ENCODE data around the gene ACOT6. TPM values are rescaled to one million over a fixed set of nuclear protein-coding genes. Genes with fewer than 3 reads are reported as not detected.

The ACOT6 gene
- total and polyA plus RNA-seq, 2 of the 4 experiments (the other 2 are of a cell fraction), result not detected

DNA sequence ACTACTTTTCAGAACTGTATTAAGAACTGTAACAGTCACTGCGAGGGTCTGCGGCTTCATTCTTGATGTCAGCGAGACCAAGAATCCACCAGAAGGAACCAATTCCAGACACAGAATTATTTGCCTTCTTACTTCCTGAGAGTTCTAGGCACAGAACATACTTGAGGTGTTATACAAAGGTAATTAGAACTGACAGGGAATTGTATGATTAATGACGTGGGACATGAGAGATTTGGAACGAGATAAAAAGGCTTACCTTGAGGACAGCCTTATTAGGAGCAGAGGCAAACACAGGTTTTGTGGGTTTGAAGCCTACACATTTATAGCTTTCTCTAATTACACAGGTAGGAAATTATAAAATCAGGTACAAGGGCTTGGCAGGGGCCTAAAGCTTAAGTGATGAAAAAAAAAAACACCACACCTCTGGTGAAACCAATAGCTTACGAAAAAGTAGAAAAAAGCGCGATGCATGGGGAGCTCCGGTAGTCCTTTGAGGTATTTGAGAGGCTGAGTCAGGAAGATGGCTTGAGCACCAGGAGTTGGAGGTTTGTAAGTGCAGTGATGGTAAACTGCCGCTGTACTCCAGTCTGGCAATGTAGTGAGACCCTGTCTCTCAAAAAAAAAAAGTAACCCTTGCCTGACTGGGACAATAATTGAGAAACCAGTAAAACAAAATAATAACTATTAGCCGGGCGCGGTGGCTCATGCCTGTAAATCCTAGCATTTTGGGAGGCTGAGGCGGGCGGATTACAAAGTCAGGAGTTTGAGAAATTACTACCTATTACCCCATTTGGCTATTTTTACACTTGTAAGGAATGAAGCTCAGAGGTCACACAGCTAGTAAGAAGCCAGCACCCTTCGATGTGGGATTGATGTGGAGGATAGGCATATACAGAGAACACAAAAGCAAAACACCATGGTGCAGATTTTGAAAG, 44.1 kb upstream of the ACOT6 start:
- peak overlapping the region; percentile 99 for H3K4ac ChIP-seq (ENCODE audit: low read depth, low read length)

More for the DNA sequence above, 44.1 kb upstream of the ACOT6 start:
- peak overlapping the region; percentile 92 for H3K27ac ChIP-seq (ENCODE audit: insufficient read depth, low read length)
- POLR2A ChIA-PET (ENCODE audit: unreplicated experiment), result interaction anchor here (0.5 to 0.7 kb wide), 6 partner anchors 34 to 304 kb away, joined by 3 to 4 read pairs (median 4); no protein-coding TSS in a partner anchor
- peak overlapping the region; percentile 21 for H3K18ac ChIP-seq (ENCODE audit: low read depth, low read length)
- no peak overlapping the region for H2AFZ ChIP-seq (replicated peaks; ENCODE audit: low read length, poor library complexity)
- H2BK15ac ChIP-seq (ENCODE audit: low read depth, low read length), result peak overlapping the region; percentile 39; the same call in 1 of the 3 replicates
- H2BK20ac ChIP-seq (ENCODE audit: low read depth, low read length), result 0 out of 2 replicates have a peak overlapping the region, but pooled peaks have one; percentile 12
- dilution Hi-C loops (cut with HindIII; ENCODE audit: low sequenced_read_pairs, unreplicated experiment), result no loop called here
- intact Hi-C loops (cut with micrococcal nuclease), result loop anchor here (5.0 kb wide), 1 partner anchor 46 kb away; no protein-coding TSS in a partner anchor
- peak overlapping the region; percentile 87 to 99 for H4K8ac ChIP-seq (ENCODE audit: low read depth in 2 of 2, low read length in 2 of 2)
- H3K9me1 ChIP-seq (ENCODE audit: insufficient read depth, low read length), result no peaks in the 10 kb centered on the region; the same call in 1 of the 2 replicates
- peak overlapping the region; percentile 81 for H2BK5ac ChIP-seq (ENCODE audit: low read depth, low read length, poor library complexity, severe bottlenecking)
- H2BK120ac ChIP-seq (ENCODE audit: low read depth, low read length), result peak overlapping the region; percentile 95; the same call in 1 of the 2 replicates
- H3K9ac ChIP-seq (ENCODE audit: low read depth, low read length), result peak overlapping the region; percentile 93
- peak overlapping the region; percentile 70 for H3K4me3 ChIP-seq (ENCODE audit: insufficient read depth, low read depth, low read length)
- TF ChIP-seq MAFK (IDR thresholded peaks at IDR 0.05; ENCODE audit: low read depth, low read length) (no peak), FOS (IDR thresholded peaks at IDR 0.05; ENCODE audit: low read depth, low read length) (no peak), MAZ (IDR thresholded peaks at IDR 0.05; ENCODE audit: borderline replicate concordance, low read depth, low read length) (no peak)
- TF ChIP-seq, protein P1, sequence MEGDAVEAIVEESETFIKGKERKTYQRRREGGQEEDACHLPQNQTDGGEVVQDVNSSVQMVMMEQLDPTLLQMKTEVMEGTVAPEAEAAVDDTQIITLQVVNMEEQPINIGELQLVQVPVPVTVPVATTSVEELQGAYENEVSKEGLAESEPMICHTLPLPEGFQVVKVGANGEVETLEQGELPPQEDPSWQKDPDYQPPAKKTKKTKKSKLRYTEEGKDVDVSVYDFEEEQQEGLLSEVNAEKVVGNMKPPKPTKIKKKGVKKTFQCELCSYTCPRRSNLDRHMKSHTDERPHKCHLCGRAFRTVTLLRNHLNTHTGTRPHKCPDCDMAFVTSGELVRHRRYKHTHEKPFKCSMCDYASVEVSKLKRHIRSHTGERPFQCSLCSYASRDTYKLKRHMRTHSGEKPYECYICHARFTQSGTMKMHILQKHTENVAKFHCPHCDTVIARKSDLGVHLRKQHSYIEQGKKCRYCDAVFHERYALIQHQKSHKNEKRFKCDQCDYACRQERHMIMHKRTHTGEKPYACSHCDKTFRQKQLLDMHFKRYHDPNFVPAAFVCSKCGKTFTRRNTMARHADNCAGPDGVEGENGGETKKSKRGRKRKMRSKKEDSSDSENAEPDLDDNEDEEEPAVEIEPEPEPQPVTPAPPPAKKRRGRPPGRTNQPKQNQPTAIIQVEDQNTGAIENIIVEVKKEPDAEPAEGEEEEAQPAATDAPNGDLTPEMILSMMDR (conservative IDR thresholded peaks at IDR 0.05; ENCODE audit: low read depth, low read length), result no peak
- H2AK5ac ChIP-seq (ENCODE audit: low read depth, low read length), result peak overlapping the region; percentile 47
- no peaks in the 10 kb centered on the region for H3K27me3 ChIP-seq (ENCODE audit: control insufficient read depth, insufficient read depth, low read length)
- H3K14ac ChIP-seq (replicated peaks; ENCODE audit: low read depth, low read length), result peak overlapping the region; percentile 19
- DNase-seq, result peak; percentile 41
- H2AK9ac ChIP-seq (replicated peaks; ENCODE audit: low read depth, low read length, poor library complexity), result peak overlapping the region; percentile 55
- peak overlapping the region; percentile 88 for H3K56ac ChIP-seq (ENCODE audit: extremely low read depth, insufficient read depth, low read length)
- peaks cover 9% of the 10 kb centered on the region; the same call in 1 of the 2 replicates for H3K4me1 ChIP-seq (ENCODE audit: control insufficient read depth, insufficient read depth, low read length)
- H3K79me1 ChIP-seq (ENCODE audit: low read depth in 1 of 2, low read length in 2 of 2), result peaks cover 15 to 29% of the 10 kb centered on the region in 2 experiments
- no peaks in the 10 kb centered on the region; the same call in 1 of the 2 replicates for H3K36me3 ChIP-seq (ENCODE audit: control insufficient read depth, insufficient read depth, low read length)
- peak overlapping the region; percentile 20; the same call in 1 of the 2 replicates for H3K23ac ChIP-seq (ENCODE audit: low read depth, low read length)
- peak overlapping the region; percentile 95 for H4K5ac ChIP-seq (ENCODE audit: low read depth, low read length)
- no peak; the same call in 1 of the 2 replicates for ATAC-seq (ENCODE audit: low read depth)
- peak overlapping the region; percentile 86 for H3K4me2 ChIP-seq (ENCODE audit: low read depth, low read length)
- CTCF ChIA-PET, result interaction anchor here (0.7 to 1.4 kb wide), 2 partner anchors 56 to 60 kb away, joined by 5 to 6 read pairs; no protein-coding TSS in a partner anchor
- no TSS peak for BruUV-seq (replicated peaks)
- WGBS, 2 experiments (ENCODE audit: extremely low coverage in 2 of 2, insufficient read length in 1 of 2), result no CpG with 5 or more reads among the region's 16 CpGs
- peak overlapping the region; percentile 99 for H4K91ac ChIP-seq (ENCODE audit: insufficient read depth, low read depth, low read length)
- H4K20me1 ChIP-seq (ENCODE audit: insufficient read depth, low read length), result peaks cover 4% of the 10 kb centered on the region; the same call in 1 of the 2 replicates
- in situ Hi-C loops (cut with MboI; ENCODE audit: low sequenced_read_pairs), result no loop called here
- no peaks in the 10 kb centered on the region for H3K9me3 ChIP-seq (ENCODE audit: control insufficient read depth, insufficient read depth, low read length)

Measured in IMR-90 (cell line).